ENCODE data around the gene MBTPS2.

The MBTPS2 gene

GRCh38 chrX:21806691-21807090 is 32.7 kb upstream of the MBTPS2 start (continued):
- TF ChIP-seq KLF10 (tag by site-specific recombination; IDR thresholded peaks at IDR 0.05): peak; percentile 68; the same call in 1 of the 2 replicates
- TF ChIP-seq GFI1B (tag by site-specific recombination; IDR thresholded peaks at IDR 0.05): peak; percentile 59
- no peak for TF ChIP-seq ZBTB11 (tag by site-specific recombination; conservative IDR thresholded peaks at IDR 0.05; ENCODE audit: low read depth)
- TF ChIP-seq ZNF548 (tag by site-specific recombination; IDR thresholded peaks at IDR 0.05): no peak
- no peak for TF ChIP-seq ZNF423 (tag by site-specific recombination; IDR thresholded peaks at IDR 0.05)
- peak; percentile 46; the same call in 1 of the 2 replicates for TF ChIP-seq ZNF76 (tag by site-specific recombination; IDR thresholded peaks at IDR 0.05; ENCODE audit: borderline replicate concordance, low read depth)
- TF ChIP-seq ZEB2 (tag by site-specific recombination; IDR thresholded peaks at IDR 0.05): peak; percentile 86
- peak; percentile 96 for TF ChIP-seq ZNF362 (tag by site-specific recombination; IDR thresholded peaks at IDR 0.05)
- 0 out of 2 replicates have a peak, but pooled peaks have one; percentile 35 for TF ChIP-seq ZNF623 (tag by site-specific recombination; IDR thresholded peaks at IDR 0.05)
- TF ChIP-seq, protein P1, sequence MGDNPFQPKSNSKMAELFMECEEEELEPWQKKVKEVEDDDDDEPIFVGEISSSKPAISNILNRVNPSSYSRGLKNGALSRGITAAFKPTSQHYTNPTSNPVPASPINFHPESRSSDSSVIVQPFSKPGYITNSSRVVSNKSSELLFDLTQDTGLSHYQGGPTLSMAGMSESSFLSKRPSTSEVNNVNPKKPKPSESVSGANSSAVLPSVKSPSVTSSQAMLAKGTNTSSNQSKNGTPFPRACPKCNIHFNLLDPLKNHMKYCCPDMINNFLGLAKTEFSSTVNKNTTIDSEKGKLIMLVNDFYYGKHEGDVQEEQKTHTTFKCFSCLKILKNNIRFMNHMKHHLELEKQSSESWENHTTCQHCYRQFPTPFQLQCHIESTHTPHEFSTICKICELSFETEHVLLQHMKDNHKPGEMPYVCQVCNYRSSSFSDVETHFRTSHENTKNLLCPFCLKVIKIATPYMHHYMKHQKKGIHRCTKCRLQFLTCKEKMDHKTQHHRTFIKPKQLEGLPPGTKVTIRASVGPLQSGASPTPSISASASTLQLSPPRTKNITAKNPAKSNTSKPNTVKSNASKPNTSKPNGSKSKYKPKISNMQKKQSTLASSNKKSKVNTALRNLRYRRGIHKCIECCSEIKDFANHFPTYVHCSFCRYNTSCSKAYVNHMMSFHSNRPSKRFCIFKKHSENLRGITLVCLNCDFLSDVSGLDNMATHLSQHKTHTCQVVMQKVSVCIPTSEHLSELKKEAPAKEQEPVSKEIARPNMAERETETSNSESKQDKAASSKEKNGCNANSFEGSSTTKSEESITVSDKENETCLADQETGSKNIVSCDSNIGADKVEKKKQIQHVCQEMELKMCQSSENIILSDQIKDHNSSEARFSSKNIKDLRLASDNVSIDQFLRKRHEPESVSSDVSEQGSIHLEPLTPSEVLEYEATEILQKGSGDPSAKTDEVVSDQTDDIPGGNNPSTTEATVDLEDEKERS (tag by site-specific recombination; IDR thresholded peaks at IDR 0.05): peak; percentile 8; the same call in 1 of the 2 replicates
- TF ChIP-seq, protein P2, sequence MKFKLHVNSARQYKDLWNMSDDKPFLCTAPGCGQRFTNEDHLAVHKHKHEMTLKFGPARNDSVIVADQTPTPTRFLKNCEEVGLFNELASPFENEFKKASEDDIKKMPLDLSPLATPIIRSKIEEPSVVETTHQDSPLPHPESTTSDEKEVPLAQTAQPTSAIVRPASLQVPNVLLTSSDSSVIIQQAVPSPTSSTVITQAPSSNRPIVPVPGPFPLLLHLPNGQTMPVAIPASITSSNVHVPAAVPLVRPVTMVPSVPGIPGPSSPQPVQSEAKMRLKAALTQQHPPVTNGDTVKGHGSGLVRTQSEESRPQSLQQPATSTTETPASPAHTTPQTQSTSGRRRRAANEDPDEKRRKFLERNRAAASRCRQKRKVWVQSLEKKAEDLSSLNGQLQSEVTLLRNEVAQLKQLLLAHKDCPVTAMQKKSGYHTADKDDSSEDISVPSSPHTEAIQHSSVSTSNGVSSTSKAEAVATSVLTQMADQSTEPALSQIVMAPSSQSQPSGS (tag by site-specific recombination; IDR thresholded peaks at IDR 0.05; ENCODE audit: low read depth): peak; percentile 97
- peak; percentile 64; the same call in 1 of the 2 replicates for TF ChIP-seq ZNF148 (tag by site-specific recombination; IDR thresholded peaks at IDR 0.05; ENCODE audit: borderline replicate concordance)
- TF ChIP-seq PATZ1 (tag by site-specific recombination; IDR thresholded peaks at IDR 0.05): peak; percentile 67; the same call in 1 of the 2 replicates
- TF ChIP-seq GLI4 (tag by site-specific recombination; IDR thresholded peaks at IDR 0.05): no peak
- no peak for TF ChIP-seq ZNF561 (tag by site-specific recombination; IDR thresholded peaks at IDR 0.05; ENCODE audit: borderline replicate concordance)
- no peak for TF ChIP-seq ZNF202 (tag by site-specific recombination; IDR thresholded peaks at IDR 0.05; ENCODE audit: borderline replicate concordance)
- TF ChIP-seq INSM2 (tag by site-specific recombination; IDR thresholded peaks at IDR 0.05): peak; percentile 74
- peak; percentile 87; the same call in 1 of the 2 replicates for TF ChIP-seq ZNF558 (tag by site-specific recombination; IDR thresholded peaks at IDR 0.05)
- peak; percentile 74; the same call in 1 of the 2 replicates for TF ChIP-seq ZNF121 (tag by site-specific recombination; IDR thresholded peaks at IDR 0.05)
- TF ChIP-seq ZNF830 (tag by site-specific recombination; IDR thresholded peaks at IDR 0.05; ENCODE audit: low read depth): no peak
- TF ChIP-seq PRDM6 (tag by site-specific recombination; IDR thresholded peaks at IDR 0.05): peak; percentile 67
